Stomach smooth muscle (tissue), 2 donors: ENCODE measurements around the gene LZTR1.
A peak's percentile ranks its signal among the peaks of the same experiment; 100 is the strongest.

Experiments
- H3K27ac ChIP-seq: one replicate; pipeline ENCODE4 v1.7.0; 2013; ENCODE audit warnings: mild to moderate bottlenecking, low read length, inconsistent platforms
- H3K27me3 ChIP-seq, 2 donors: one replicate each; pipeline ENCODE4 v1.7.0; 2013; ENCODE audit warnings: low read length in 2 of 2; ENCODE audit not compliant: insufficient read depth in 2 of 2, control insufficient read depth in 1 of 2
- H3K36me3 ChIP-seq, 2 donors: one replicate each; pipeline ENCODE4 v1.7.0; 2013; ENCODE audit warnings: low read length in 2 of 2; ENCODE audit not compliant: control insufficient read depth in 2 of 2, insufficient read depth in 2 of 2
- H3K4me1 ChIP-seq: one replicate; pipeline ENCODE4 v1.7.0; 2013; ENCODE audit warnings: low read length; ENCODE audit not compliant: control insufficient read depth, insufficient read depth
- H3K4me3 ChIP-seq, 2 donors: one replicate each; pipeline ENCODE4 v1.7.0; 2013; ENCODE audit warnings: low read length in 2 of 2
- H3K9ac ChIP-seq, 2 donors: one replicate each; pipeline ENCODE4 v1.7.0; 2013; ENCODE audit warnings: low read length in 2 of 2, mild to moderate bottlenecking in 1 of 2
- H3K9me3 ChIP-seq, 2 donors: one replicate each; pipeline ENCODE4 v1.7.0; 2013; ENCODE audit warnings: low read length in 2 of 2; ENCODE audit not compliant: control insufficient read depth in 2 of 2
- donor health status: healthy.
- donor health status: Pancreatic carcinoma.

LZTR1 gene

GRCh38 chr22:20987375-20987774 lies 5.3 kb downstream of the LZTR1 start:
- H3K27ac ChIP-seq = no peak overlapping the region
- no peak overlapping the region for H3K4me3 ChIP-seq
- H3K36me3 ChIP-seq = peaks cover 26 to 35% of the 10 kb centered on the region in 2 donors

DNA sequence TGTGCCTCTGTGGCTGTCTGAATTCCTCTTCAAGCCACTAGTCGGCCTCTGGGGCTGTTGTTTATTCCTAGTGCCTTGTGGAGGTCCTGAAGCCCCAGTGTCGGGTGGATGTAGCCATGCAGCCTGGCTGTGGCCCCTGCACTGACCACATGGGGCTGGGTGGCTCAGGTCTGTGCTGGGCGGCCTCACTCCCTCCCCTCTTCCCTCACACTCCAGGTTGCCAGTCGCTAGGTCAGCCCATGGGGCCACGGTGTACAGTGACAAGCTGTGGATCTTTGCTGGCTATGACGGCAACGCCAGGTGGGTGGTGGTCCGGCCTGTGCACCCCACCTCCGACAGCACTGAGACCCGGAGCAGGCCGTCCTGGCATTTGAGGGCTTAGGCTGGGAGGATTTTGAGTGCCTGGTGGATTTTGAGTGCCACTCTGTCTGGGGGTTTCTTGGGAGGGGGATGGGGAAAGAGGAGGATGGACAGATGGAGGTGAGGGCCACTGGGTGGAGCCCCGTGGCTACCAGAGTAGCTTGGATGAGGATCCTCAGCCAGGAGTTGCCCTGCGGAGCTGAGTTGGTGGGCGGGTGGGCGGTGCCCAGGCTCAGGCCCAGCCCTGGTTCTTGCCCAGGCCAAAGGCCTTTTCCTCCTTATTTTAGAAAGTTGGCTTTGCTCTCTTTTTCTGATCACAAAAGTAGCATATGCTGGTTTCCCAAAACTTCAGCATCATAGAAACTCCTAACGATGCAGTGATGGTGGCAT lies 6.7 kb downstream of the LZTR1 start:
- H3K9me3 ChIP-seq = no peaks in the 10 kb centered on the region
- no peak overlapping the region for H3K27ac ChIP-seq
- H3K9ac ChIP-seq = peak overlapping the region in 1 of 2 donors; percentile 13
- H3K36me3 ChIP-seq = peaks cover 26 to 43% of the 10 kb centered on the region in 2 donors
- H3K4me3 ChIP-seq = no peak overlapping the region
- peaks cover 6% of the 10 kb centered on the region for H3K4me1 ChIP-seq
- H3K27me3 ChIP-seq = no peaks in the 10 kb centered on the region

More at GRCh38 chr22:20987375-20987774, 5.3 kb downstream of the LZTR1 start:
- H3K9ac ChIP-seq = no peak overlapping the region
- no peaks in the 10 kb centered on the region for H3K27me3 ChIP-seq
- H3K9me3 ChIP-seq = no peaks in the 10 kb centered on the region
- H3K4me1 ChIP-seq = peaks cover 18% of the 10 kb centered on the region

DNA sequence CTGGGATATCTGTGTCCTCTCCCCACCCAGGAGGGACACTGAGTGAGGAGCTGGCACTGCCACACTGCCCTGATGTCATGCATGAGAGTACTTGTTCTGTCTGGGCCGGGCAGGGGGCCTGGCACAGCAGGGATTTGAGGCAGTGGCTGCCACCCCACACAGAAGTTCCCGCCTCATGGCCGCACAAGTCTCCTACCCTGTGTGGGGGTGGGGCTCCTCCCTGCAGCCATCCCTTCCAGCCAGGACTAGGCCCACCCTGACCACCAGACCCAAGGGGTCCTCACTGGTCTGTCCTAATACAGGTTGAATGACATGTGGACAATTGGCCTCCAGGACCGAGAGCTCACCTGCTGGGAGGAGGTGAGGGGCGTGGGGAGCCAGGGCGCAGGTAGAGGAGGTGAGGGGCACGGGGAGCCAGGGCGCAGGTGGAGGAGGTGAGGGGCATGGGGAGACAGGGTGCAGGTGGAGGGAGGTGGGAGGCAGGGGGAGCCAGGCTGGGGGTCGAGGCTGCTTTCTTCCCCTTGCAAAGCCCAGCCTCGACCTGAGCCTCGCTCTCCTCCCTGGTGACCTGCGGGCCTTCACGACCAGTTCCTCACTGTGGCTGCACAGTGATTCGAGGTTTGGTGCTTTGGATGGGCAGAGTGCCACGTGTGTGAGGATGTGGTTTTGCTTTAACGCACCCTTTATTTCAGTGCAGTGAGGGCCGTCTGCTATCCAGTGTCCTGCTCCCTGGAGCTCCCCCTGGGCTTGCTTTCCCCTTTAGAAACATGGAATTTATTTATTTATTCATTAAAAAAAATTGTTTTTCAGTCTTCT lies 7.4 kb downstream of the LZTR1 start:
- H3K4me1 ChIP-seq = peaks cover 3% of the 10 kb centered on the region
- no peak overlapping the region for H3K9ac ChIP-seq
- no peaks in the 10 kb centered on the region for H3K27me3 ChIP-seq
- H3K4me3 ChIP-seq = no peak overlapping the region
- H3K36me3 ChIP-seq = peaks cover 20 to 42% of the 10 kb centered on the region in 2 donors
- H3K9me3 ChIP-seq = no peaks in the 10 kb centered on the region
- H3K27ac ChIP-seq = no peak overlapping the region

GRCh38 chr22:20990184-20991180 lies 8.4 kb downstream of the LZTR1 start:
- Histone ChIP-seq H3K36me3 (peaks cover 24 to 46% of the 10 kb centered on the region in 2 donors), H3K4me1 (peaks cover 3% of the 10 kb centered on the region), H3K27ac (no peak overlapping the region)

GRCh38 chr22:20991252-20992055 lies 9.4 kb downstream of the LZTR1 start:
- no peak overlapping the region for H3K27ac ChIP-seq
- H3K9ac ChIP-seq = no peak overlapping the region
- no peaks in the 10 kb centered on the region for H3K27me3 ChIP-seq
- peaks cover 21 to 41% of the 10 kb centered on the region in 2 donors for H3K36me3 ChIP-seq
- peaks cover 3% of the 10 kb centered on the region for H3K4me1 ChIP-seq
- H3K9me3 ChIP-seq = no peaks in the 10 kb centered on the region
- H3K4me3 ChIP-seq = no peak overlapping the region

More at GRCh38 chr22:20990184-20991180, 8.4 kb downstream of the LZTR1 start:
- Histone ChIP-seq H3K27me3 (no peaks in the 10 kb centered on the region), H3K4me3 (no peak overlapping the region), H3K9ac (no peak overlapping the region), H3K9me3 (no peaks in the 10 kb centered on the region)

DNA sequence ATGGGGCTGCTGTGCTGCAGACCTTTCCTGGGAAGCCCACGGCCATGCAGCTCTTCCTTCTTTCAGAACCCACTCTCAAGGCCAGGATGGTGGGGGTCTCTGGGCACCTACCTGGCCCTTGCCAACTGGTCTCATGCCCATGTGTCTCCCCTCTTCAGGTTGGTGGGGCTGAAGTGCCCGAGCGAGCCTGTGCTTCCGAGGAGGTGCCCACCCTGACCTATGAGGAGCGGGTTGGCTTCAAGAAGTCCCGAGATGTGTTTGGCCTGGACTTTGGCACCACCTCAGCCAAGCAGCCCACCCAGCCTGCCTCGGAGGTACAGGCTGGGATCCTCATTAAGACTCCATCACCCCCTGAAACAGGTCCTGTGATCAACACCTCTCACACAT lies 10.0 kb downstream of the LZTR1 start:
- Histone ChIP-seq H3K36me3 (peaks cover 21 to 44% of the 10 kb centered on the region in 2 donors), H3K9ac (no peak overlapping the region), H3K9me3 (no peaks in the 10 kb centered on the region), H3K27ac (no peak overlapping the region), H3K4me3 (no peak overlapping the region), H3K27me3 (no peaks in the 10 kb centered on the region), H3K4me1 (peaks cover 3% of the 10 kb centered on the region)

DNA sequence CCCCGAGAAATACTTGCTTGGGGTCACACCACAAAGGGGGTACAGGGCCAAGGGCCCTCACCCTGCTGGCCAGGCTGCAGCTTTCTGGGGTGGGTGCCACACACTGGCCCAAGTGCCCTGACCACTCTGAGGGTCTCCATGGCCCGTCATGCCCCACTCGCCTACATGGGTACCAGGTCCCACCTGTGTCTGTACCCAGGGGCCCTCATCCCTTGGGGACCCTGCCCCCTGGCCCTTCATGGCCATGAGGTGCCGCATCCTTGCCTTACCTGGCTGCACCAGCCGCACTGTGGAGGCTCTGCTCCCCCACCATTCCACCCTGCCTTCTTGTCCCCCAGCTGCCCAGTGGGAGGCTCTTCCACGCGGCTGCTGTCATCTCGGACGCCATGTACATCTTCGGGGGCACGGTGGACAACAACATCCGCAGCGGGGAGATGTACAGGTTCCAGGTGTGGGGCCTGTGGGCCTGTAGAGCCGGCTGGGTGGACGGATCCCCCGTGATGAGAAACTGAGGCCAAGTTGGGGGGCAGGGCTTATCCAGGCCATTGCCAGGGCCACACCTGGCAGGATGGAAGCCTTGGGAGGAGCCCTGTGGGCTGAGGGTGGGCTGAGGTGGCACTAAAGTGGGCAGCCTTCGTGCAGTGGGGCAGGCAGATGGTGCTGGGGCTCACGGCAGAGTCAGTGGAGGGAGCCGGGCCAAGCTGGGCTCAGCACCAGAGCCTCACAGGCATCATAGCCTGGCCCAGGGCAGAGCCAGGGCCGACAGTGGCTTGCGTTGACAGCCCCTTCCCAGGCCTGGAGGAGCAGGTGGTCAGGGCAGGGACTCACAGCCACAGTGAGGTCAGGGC lies 10.6 kb downstream of the LZTR1 start:
- Histone ChIP-seq H3K4me1 (peaks cover 3% of the 10 kb centered on the region), H3K36me3 (peaks cover 17 to 48% of the 10 kb centered on the region in 2 donors), H3K9ac (no peak overlapping the region), H3K4me3 (no peak overlapping the region), H3K27ac (no peak overlapping the region), H3K27me3 (no peaks in the 10 kb centered on the region), H3K9me3 (no peaks in the 10 kb centered on the region)

GRCh38 chr22:20993304-20994127 lies 11.4 kb downstream of the LZTR1 start:
- H3K36me3 ChIP-seq = peaks cover 16 to 42% of the 10 kb centered on the region in 2 donors
- H3K27ac ChIP-seq = no peak overlapping the region
- no peaks in the 10 kb centered on the region for H3K9me3 ChIP-seq

More at GRCh38 chr22:20993304-20994127, 11.4 kb downstream of the LZTR1 start:
- H3K4me3 ChIP-seq = no peak overlapping the region
- peaks cover 3% of the 10 kb centered on the region for H3K4me1 ChIP-seq
- H3K9ac ChIP-seq = no peak overlapping the region
- no peaks in the 10 kb centered on the region for H3K27me3 ChIP-seq
